GM19023 (cell line): ENCODE data around the gene DIP2C.

Experiments used
- ATAC-seq: cut with Tn5 transposase; IDR thresholded peaks from one replicate; pipeline ENCODE4 v1.9.1; 2021; ENCODE audit warnings: mild to moderate bottlenecking, moderate library complexity; ENCODE audit not compliant: unreplicated experiment

The DIP2C gene

GRCh38 chr10:677750-678661, 11.5 kb downstream of the DIP2C start:
- ATAC-seq, result no peak

DNA sequence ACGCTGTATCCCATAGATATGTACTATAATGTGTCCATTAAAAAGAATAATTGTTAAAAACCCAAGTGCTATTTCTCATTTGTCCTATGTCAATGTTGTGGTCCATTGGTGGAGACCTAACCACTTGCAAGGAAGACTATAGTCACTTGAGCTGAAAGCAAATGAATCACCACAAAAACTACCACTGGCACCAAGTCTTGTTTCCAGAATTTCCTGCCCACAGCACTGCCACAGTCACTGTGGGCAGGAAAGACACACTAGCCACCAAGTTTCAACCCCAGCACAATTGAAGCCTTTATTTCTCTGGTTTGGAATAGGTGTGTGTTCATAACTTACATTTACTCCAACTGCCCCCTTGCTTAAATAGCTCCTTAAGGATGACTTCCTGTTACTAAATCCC, 12.4 kb downstream of the DIP2C start:
- no peak for ATAC-seq

DNA sequence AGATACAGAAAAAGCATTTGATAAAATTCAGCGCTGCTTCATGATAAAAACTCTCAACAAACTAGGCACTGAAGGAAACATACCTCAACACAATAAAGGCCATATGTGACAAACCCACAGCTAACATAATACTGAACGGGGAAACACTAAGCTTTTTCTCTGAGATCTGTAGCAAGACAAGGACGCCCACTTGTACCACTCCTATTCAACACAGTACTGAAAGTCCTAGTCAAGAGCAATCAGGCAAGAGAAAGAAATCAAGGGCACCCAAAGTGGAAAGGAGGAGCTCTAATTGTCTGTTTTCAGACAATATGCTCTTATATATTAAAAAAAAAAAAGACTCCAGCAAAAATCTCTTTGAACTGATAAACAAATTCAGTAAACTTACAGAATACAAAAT, 13.3 kb downstream of the DIP2C start:
- ATAC-seq, result no peak

GRCh38 chr10:675532-675931, 13.9 kb downstream of the DIP2C start:
- ATAC-seq, result no peak

DNA sequence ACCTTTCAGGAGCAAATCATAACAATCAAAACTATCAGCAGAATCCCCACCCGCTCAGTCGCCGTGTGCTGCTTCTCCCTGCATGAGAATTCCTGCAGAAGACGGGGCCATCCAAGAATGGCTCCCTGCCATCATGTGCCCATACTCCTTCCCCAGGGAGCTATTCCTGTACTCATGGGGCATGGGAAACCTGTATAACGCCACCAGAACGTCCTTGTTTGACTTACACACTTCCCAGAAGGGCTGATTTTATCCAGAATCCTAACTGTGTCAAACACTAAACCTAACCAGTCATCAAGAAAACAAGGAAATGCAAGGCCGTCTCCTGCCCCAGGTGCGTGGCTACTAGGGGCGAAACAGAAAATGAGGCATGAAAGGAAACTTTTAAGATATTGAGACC, 16.0 kb downstream of the DIP2C start:
- no peak for ATAC-seq

- ATAC-seq, result no peak
These were observed 16.5 kb downstream of the DIP2C start for GRCh38 chr10:672992-673391.

DNA sequence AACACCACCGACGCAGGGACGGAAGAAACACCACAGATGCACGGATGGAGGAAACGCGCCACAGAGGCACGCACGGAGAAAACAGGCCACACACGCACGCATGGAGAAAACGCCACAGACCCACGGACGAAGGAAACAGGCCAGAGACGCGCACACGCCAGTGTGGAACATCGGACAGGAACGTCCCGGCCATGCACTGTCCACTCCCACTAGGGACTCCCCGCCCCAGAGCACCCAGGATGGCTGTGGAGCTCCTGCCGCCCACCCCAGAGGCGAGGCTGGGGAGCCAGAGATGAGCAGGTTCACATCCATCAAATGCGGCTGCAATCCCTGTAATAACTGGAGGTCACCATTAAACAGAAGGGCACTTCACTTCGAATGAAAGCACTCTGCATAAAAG, 17.3 kb downstream of the DIP2C start:
- no peak for ATAC-seq

DNA sequence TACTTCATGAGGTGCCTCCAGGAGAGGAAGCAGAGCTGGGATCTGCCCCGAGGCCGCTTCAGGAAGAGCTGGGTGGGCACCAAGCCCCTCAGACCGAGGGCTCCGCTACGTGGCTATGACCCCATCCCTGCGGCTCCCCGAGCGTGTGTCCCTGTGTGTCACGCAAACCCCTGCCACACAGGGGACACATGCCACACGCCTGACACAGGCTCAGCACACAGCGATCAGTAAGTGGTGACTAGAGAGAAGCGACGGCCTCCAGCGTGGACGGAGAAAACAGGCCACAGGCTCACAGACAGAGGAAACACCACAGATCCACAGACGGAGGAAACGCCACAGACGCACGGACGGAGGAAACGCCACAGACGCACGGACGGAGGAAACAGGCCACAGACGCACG, 18.5 kb downstream of the DIP2C start:
- no peak for ATAC-seq

DNA sequence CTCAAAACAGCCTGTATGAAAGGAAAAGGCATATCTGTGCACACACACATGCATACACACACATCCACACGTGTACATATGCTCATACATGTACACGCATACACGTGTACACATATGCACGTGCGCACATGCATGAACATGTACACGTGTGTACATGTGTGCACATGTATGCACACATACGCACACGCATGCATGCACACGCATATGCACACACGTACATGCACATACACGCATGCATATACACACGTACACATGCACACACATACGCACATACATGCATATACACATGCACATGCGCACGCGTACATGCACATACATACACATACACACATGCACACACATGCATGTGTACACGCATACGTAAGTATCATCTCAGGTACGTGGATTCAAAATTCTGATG, 19.4 kb downstream of the DIP2C start:
- no peak for ATAC-seq

DNA sequence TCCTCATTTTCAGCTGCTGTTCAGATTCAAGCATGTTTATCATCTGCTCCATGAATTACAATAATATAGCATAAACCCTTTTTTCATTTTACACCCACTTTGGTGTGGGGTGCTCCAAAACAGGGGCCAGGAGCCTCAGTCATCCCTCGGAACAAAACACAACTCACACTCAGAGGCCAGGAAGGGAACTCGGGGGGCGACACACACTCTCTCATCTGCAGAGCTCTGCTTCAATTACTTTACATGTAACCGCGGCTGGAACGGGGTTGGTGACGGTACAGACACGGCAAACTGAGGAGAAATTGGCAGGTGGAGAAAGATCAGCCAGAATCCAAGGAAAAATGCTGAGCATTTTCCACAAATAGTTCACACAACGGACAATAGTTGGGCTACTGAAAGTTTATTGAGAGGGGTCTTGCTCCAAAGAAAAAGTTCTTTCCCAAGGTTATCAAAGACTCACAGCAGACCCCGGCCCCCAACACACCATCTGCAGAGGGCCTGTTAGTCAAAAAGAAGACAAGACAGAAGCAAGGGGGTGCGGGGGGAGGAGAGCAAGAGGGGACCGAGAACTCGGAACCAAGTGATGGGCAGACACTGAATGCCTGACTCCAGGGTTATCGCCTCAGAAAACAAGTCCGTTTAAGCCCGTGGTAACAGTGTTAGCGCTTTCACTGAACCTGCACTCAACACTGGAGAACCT, 20.5 kb downstream of the DIP2C start:
- ATAC-seq, result no peak

DNA sequence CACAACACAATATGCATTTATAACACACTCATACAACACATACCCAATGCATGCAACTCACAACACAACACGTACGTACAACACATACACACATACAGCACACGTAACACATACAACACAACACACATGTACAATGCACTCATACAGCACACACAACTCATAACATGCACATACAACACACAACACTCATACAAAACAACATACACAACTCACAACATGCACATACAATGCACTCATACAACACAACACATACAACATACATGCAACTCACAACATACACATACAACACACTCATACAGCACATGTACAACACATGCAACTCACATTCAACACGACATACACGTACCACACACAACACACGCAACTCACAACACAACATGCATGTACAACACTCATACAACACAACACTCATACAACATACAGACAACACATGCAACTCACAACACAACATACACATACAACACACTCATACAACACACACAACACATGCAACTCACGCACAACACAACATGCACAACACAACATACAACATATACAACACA, 21.8 kb downstream of the DIP2C start:
- no peak for ATAC-seq

DNA sequence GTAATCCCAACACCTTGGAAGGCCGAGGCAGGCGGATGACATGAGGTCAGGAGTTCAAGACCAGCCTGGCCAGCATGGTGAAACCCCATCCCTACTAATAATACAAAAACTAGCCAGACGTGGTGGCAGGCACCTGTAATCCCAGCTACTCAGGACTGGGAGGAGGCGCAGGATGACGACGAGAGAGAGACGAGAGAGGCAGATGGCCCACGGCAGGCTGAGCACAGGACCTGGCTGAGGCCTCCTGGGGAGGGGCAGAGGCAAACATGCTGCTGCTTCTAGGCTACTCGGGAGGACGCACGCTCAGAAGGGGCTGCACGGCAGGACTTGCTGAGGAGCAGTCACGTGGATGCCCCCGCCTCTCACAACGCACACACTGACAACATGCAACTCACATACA, 22.4 kb downstream of the DIP2C start:
- ATAC-seq, result no peak

- no peak for ATAC-seq
These were observed 23.0 kb downstream of the DIP2C start for GRCh38 chr10:666237-667012.

GRCh38 chr10:665579-666091, 23.8 kb downstream of the DIP2C start:
- ATAC-seq, result no peak

GRCh38 chr10:664893-665292, 24.6 kb downstream of the DIP2C start:
- no peak for ATAC-seq

DNA sequence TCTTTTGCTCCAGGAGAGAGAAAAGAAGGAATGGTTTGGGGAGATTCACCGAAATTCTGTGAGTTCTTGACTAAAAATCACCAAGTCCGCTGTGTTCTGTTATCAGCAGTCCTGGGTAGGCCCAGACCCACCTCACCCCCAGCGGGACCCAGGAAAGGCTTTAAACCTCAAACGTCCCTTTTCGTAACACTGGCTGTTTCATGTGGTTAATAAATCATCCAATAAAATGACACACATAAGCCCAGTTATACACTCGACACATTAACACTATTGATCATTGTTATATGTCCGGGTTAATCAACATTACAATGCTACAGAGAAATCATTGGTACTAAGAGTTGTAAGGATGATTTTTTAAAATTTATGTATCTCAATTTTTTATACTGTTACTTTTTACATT, 25.2 kb downstream of the DIP2C start:
- ATAC-seq, result no peak

DNA sequence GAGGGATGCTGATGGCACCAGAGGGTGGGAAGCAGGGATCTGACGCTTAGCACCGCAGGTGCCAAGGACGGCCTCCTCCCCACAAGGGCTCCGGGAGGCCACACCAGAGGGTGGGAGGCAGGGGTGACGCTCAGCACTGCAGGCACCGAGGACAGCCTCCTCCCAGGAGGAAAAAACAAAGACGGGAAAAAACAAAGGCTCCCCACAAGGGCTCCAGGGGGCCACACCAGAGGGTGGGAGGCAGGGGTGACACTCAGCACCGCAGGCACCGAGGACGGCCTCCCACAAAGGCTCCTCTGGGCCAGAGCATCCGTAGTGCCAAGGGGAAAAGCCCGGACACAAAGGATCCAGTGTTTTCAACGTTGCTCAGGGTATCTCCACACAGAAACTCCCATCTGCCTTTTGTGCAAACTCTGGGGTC, 25.6 kb downstream of the DIP2C start:
- ATAC-seq, result no peak

DNA sequence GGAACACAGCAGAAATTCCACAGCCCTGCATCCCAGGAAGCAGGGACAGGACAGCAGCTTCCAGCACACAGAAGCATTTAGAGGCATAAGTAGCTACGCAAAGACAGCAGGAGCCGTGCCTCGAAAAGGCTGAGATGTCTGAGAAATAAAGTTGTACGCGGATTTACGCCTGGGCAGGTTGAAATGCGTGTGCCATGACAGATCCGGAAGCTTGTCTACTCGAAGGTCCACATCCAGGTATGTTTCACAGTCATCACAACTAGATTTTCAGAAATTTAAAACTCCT, 26.1 kb downstream of the DIP2C start:
- ATAC-seq, result no peak

- ATAC-seq, result no peak
These were observed 26.6 kb downstream of the DIP2C start for GRCh38 chr10:662686-663465.

- no peak for ATAC-seq
These were observed 27.3 kb downstream of the DIP2C start for GRCh38 chr10:662223-662605.
